ENCODE data around the gene CACNA1G.

CACNA1G gene

DNA sequence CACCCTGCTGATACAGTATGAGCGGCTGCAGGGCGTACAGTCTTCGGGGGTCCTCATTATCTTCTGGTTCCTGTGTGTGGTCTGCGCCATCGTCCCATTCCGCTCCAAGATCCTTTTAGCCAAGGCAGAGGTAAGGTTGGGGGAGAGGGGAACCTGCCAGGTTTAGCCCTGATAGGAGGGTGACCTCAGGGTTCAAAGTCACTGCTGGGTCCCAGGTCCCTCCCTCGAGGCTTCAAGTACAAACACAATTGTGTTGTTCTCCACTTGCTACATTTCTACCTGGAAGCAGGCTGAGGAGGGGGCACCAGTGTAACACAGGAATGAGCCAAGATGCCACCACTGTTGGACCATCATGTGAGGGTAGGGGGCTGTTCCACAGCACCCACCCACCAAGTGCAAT lies 96.5 kb downstream of the CACNA1G start:
- no peak overlapping the region for H2AFZ ChIP-seq (ENCODE audit: low read length)
- no peaks in the 10 kb centered on the region for H3K79me2 ChIP-seq (ENCODE audit: insufficient read depth, low read length)
- no peak overlapping the region for H3K9ac ChIP-seq (ENCODE audit: low read depth, low read length, poor library complexity, severe bottlenecking)
- no peak for TF ChIP-seq EZH2phosphoT487 (IDR thresholded peaks at IDR 0.05; ENCODE audit: borderline replicate concordance)
- TF ChIP-seq, protein P1, sequence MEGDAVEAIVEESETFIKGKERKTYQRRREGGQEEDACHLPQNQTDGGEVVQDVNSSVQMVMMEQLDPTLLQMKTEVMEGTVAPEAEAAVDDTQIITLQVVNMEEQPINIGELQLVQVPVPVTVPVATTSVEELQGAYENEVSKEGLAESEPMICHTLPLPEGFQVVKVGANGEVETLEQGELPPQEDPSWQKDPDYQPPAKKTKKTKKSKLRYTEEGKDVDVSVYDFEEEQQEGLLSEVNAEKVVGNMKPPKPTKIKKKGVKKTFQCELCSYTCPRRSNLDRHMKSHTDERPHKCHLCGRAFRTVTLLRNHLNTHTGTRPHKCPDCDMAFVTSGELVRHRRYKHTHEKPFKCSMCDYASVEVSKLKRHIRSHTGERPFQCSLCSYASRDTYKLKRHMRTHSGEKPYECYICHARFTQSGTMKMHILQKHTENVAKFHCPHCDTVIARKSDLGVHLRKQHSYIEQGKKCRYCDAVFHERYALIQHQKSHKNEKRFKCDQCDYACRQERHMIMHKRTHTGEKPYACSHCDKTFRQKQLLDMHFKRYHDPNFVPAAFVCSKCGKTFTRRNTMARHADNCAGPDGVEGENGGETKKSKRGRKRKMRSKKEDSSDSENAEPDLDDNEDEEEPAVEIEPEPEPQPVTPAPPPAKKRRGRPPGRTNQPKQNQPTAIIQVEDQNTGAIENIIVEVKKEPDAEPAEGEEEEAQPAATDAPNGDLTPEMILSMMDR (conservative IDR thresholded peaks at IDR 0.05; ENCODE audit: low read length), result no peak
- H3K4me1 ChIP-seq (ENCODE audit: insufficient read depth, low read length, poor library complexity, severe bottlenecking), result peaks cover 20% of the 10 kb centered on the region
- H4K20me1 ChIP-seq (ENCODE audit: insufficient read depth, low read length, poor library complexity, severe bottlenecking), result no peaks in the 10 kb centered on the region
- peaks cover under 1% of the 10 kb centered on the region for H3K27me3 ChIP-seq (ENCODE audit: insufficient read depth, low read length, poor library complexity, severe bottlenecking)
- H3K36me3 ChIP-seq (ENCODE audit: insufficient read depth, low read length), result no peaks in the 10 kb centered on the region
- no peak overlapping the region for H3K4me2 ChIP-seq (ENCODE audit: low read depth, low read length, poor library complexity, severe bottlenecking)
- H3F3A ChIP-seq (ENCODE audit: low read depth), result no peaks in the 10 kb centered on the region
- no peak overlapping the region for H3K4me3 ChIP-seq (ENCODE audit: low read length, poor library complexity, severe bottlenecking)
- peaks cover 6% of the 10 kb centered on the region; the same call in 1 of the 2 replicates for H3K9me3 ChIP-seq (ENCODE audit: insufficient read depth, low read depth, low read length)
- H3K9me2 ChIP-seq (replicated peaks; ENCODE audit: low read depth, low read length), result no peaks in the 10 kb centered on the region

DNA sequence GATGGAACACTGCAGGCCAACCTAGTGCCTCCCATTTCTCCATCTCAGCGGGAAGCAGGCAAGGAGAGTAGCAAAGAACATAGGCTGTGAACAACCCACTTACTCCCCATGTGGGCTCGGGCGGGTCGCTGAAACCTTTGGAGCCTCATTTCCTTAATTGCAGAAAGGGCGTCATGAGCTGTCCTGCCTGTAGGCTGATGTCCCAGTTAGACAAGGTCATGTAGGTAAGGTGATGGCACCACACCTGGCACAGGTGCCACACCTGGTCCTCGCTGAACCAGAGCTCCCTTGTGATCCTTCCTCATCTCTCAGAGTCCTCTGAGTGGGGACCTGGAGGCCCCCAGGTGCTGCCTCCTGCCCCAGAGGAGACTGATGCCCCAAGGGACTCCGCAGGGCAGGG lies 97.1 kb downstream of the CACNA1G start:
- Histone ChIP-seq H4K20me1 (ENCODE audit: insufficient read depth, low read length, poor library complexity, severe bottlenecking) (no peaks in the 10 kb centered on the region), H3K36me3 (ENCODE audit: insufficient read depth, low read length) (no peaks in the 10 kb centered on the region), H3K27me3 (ENCODE audit: insufficient read depth, low read length, poor library complexity, severe bottlenecking) (no peaks in the 10 kb centered on the region), H3K4me2 (ENCODE audit: low read depth, low read length, poor library complexity, severe bottlenecking) (no peak overlapping the region), H3K9me3 (ENCODE audit: insufficient read depth, low read depth, low read length) (peaks cover 2% of the 10 kb centered on the region; the same call in 1 of the 2 replicates), H3K79me2 (ENCODE audit: insufficient read depth, low read length) (no peaks in the 10 kb centered on the region), H3F3A (ENCODE audit: low read depth) (no peaks in the 10 kb centered on the region), H3K9ac (ENCODE audit: low read depth, low read length, poor library complexity, severe bottlenecking) (no peak overlapping the region), H3K9me2 (replicated peaks; ENCODE audit: low read depth, low read length) (no peaks in the 10 kb centered on the region), H2AFZ (ENCODE audit: low read length) (no peak overlapping the region), H3K4me3 (ENCODE audit: low read length, poor library complexity, severe bottlenecking) (no peak overlapping the region), H3K4me1 (ENCODE audit: insufficient read depth, low read length, poor library complexity, severe bottlenecking) (peaks cover 26% of the 10 kb centered on the region)
- no peak for TF ChIP-seq EZH2phosphoT487 (IDR thresholded peaks at IDR 0.05; ENCODE audit: borderline replicate concordance)
- TF ChIP-seq, protein P1 (conservative IDR thresholded peaks at IDR 0.05; ENCODE audit: low read length), result no peak

DNA sequence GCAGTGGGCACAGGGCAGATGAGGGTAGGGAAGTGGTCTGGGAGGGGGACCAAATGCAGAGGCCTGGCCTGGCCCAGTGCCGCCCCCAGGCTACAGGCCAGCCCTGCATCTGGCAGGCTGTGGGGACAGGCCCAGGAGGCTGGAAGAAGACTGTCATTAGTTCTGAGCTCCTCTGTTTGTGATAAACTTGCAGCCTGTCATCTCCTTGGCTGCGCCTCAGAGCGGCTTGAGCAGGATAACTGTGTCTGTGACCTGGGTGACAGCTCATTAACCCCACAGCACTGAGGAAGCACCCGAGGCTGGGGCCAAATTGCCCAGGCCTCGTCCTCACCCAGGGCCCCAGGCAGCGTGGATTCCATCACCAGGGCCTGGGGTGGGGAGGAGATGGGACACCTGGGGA lies 98.1 kb downstream of the CACNA1G start:
- no peaks in the 10 kb centered on the region for H3K9me2 ChIP-seq (replicated peaks; ENCODE audit: low read depth, low read length)
- H3K4me3 ChIP-seq (ENCODE audit: low read length, poor library complexity, severe bottlenecking), result no peak overlapping the region
- no peak overlapping the region for H3K4me2 ChIP-seq (ENCODE audit: low read depth, low read length, poor library complexity, severe bottlenecking)
- H3F3A ChIP-seq (ENCODE audit: low read depth), result no peaks in the 10 kb centered on the region
- no peaks in the 10 kb centered on the region for H3K27me3 ChIP-seq (ENCODE audit: insufficient read depth, low read length, poor library complexity, severe bottlenecking)
- no peaks in the 10 kb centered on the region for H3K79me2 ChIP-seq (ENCODE audit: insufficient read depth, low read length)
- H3K9ac ChIP-seq (ENCODE audit: low read depth, low read length, poor library complexity, severe bottlenecking), result no peak overlapping the region
- no peaks in the 10 kb centered on the region for H3K9me3 ChIP-seq (ENCODE audit: insufficient read depth, low read depth, low read length)
- no peaks in the 10 kb centered on the region for H3K36me3 ChIP-seq (ENCODE audit: insufficient read depth, low read length)
- no peaks in the 10 kb centered on the region for H4K20me1 ChIP-seq (ENCODE audit: insufficient read depth, low read length, poor library complexity, severe bottlenecking)
- TF ChIP-seq, protein P1 (conservative IDR thresholded peaks at IDR 0.05; ENCODE audit: low read length), result no peak
- TF ChIP-seq EZH2phosphoT487 (IDR thresholded peaks at IDR 0.05; ENCODE audit: borderline replicate concordance), result no peak
- no peak overlapping the region for H2AFZ ChIP-seq (ENCODE audit: low read length)
- peaks cover 31% of the 10 kb centered on the region for H3K4me1 ChIP-seq (ENCODE audit: insufficient read depth, low read length, poor library complexity, severe bottlenecking)

Data from Loucy (cell line).